ENCODE data around the gene MYO5A. TPM values are rescaled to one million over a fixed set of nuclear protein-coding genes. Genes with fewer than 3 reads are reported as not detected.
"Not testable (repeated sequence)": the region's sequence is repeated elsewhere in the genome, so short reads cannot be mapped to it uniquely, and the experiment has no call there.

MYO5A gene
- total and polyA plus RNA-seq, 2 donors (not counting 3 experiments of a cell fraction or from before 2014, with no cell fraction given) = 31.9 to 91.9 TPM

GRCh38 chr15:52462806-52463360 is 65.8 kb downstream of the MYO5A start:
- no peaks in the 10 kb centered on the region for H3K9me1 ChIP-seq (replicated peaks; ENCODE audit: control insufficient read depth, extremely low read depth, insufficient read depth, low read length)
- TF ChIP-seq MAX (IDR thresholded peaks at IDR 0.05; ENCODE audit: insufficient read depth, insufficient read length) (no peak), EZH2 (IDR thresholded peaks at IDR 0.05; ENCODE audit: borderline replicate concordance, low read depth, low read length, severe bottlenecking) (no peak), POLR2AphosphoS5 (IDR thresholded peaks at IDR 0.05; ENCODE audit: insufficient read depth, low read depth, low read length) (no peak)
- ChIA-PET CTCF (interaction anchor here (0.9 to 2.4 kb wide), 21 partner anchors 9 to 206 kb away, joined by 3 to 8 read pairs (median 5); partner anchors contain the start of genes ARPP19 and MYO5A), POLR2A (interaction anchor here (0.6 kb wide), 1 partner anchor 42 kb away, joined by 3 read pairs; no protein-coding TSS in a partner anchor)
- H3K27me3 ChIP-seq (ENCODE audit: control insufficient read depth in 2 of 2, insufficient read depth in 2 of 2, low read length in 2 of 2) = no peaks in the 10 kb centered on the region
- H4K20me1 ChIP-seq (replicated peaks; ENCODE audit: control insufficient read depth, extremely low read depth, insufficient read depth, low read length) = no peaks in the 10 kb centered on the region
- no peak for FAIRE-seq
- no peak overlapping the region for H2AFZ ChIP-seq (ENCODE audit: low read depth, low read length)
- peaks cover 31% of the 10 kb centered on the region for H3K4me1 ChIP-seq (ENCODE audit: control insufficient read depth, extremely low read depth, insufficient read depth, low read length)
- intact Hi-C loops (cut with micrococcal nuclease) = loop anchor here (1.0 to 10.0 kb wide), 3 partner anchors 131 to 272 kb away; no protein-coding TSS in a partner anchor
- DNase-seq (ENCODE audit: low read depth, low spot score) = no peak
- peak overlapping the region; percentile 54 for H3K4me2 ChIP-seq (ENCODE audit: insufficient read depth, low read length)
- no peaks in the 10 kb centered on the region for H3K9me3 ChIP-seq (replicated peaks; ENCODE audit: control insufficient read depth, insufficient read depth, low read length)
- H3K79me2 ChIP-seq (ENCODE audit: control insufficient read depth, insufficient read depth, low read length) = peaks cover 72% of the 10 kb centered on the region
- no peak overlapping the region for H3K4me3 ChIP-seq (replicated peaks in 1 of 3; ENCODE audit: insufficient read depth in 1 of 3, low read depth in 1 of 3, low read length in 3 of 3)
- H3K36me3 ChIP-seq (ENCODE audit: control insufficient read depth in 2 of 2, extremely low read depth in 1 of 2, insufficient read depth in 2 of 2, low read length in 2 of 2) = no peaks in the 10 kb centered on the region
- no TSS peak for BruUV-seq (replicated peaks)
- no peak overlapping the region for H3K9ac ChIP-seq (replicated peaks; ENCODE audit: extremely low read depth, insufficient read depth, low read length)
- dilution Hi-C loops (cut with MboI; ENCODE audit: extremely low pct_ligation_motif_present, low sequenced_read_pairs) = no loop called here
- no peak overlapping the region for H3K27ac ChIP-seq (ENCODE audit: insufficient read depth, low read depth, low read length)

GRCh38 chr15:52459701-52460100 is 69.0 kb downstream of the MYO5A start:
- H2AFZ ChIP-seq (ENCODE audit: low read depth, low read length); H3K27me3 ChIP-seq (ENCODE audit: control insufficient read depth in 2 of 2, insufficient read depth in 2 of 2, low read length in 2 of 2); CTCF ChIA-PET; H3K27ac ChIP-seq (ENCODE audit: insufficient read depth, low read depth, low read length); BruUV-seq (replicated peaks); H3K4me2 ChIP-seq (ENCODE audit: insufficient read depth, low read length); POLR2A ChIA-PET; H3K9ac ChIP-seq (replicated peaks; ENCODE audit: extremely low read depth, insufficient read depth, low read length); dilution Hi-C loops (cut with MboI; ENCODE audit: extremely low pct_ligation_motif_present, low sequenced_read_pairs); H3K9me1 ChIP-seq (replicated peaks; ENCODE audit: control insufficient read depth, extremely low read depth, insufficient read depth, low read length); DNase-seq (ENCODE audit: low read depth, low spot score); H4K20me1 ChIP-seq (replicated peaks; ENCODE audit: control insufficient read depth, extremely low read depth, insufficient read depth, low read length); H3K36me3 ChIP-seq (ENCODE audit: control insufficient read depth in 2 of 2, extremely low read depth in 1 of 2, insufficient read depth in 2 of 2, low read length in 2 of 2); FAIRE-seq; H3K4me3 ChIP-seq (replicated peaks in 1 of 3; ENCODE audit: insufficient read depth in 1 of 3, low read depth in 1 of 3, low read length in 3 of 3); H3K9me3 ChIP-seq (replicated peaks; ENCODE audit: control insufficient read depth, insufficient read depth, low read length): not testable (repeated sequence)
- Histone ChIP-seq H3K4me1 (ENCODE audit: control insufficient read depth, extremely low read depth, insufficient read depth, low read length) (peaks cover 26% of the 10 kb centered on the region), H3K79me2 (ENCODE audit: control insufficient read depth, insufficient read depth, low read length) (peaks cover 75% of the 10 kb centered on the region)
- intact Hi-C loops (cut with micrococcal nuclease) = loop anchor here (5.0 to 10.0 kb wide), 2 partner anchors 127 to 275 kb away; no protein-coding TSS in a partner anchor

- dilution Hi-C loops (cut with MboI; ENCODE audit: extremely low pct_ligation_motif_present, low sequenced_read_pairs) = not testable (repeated sequence)
Measured at GRCh38 chr15:52459265-52459664, 69.4 kb downstream of the MYO5A start.

More at GRCh38 chr15:52459265-52459664, 69.4 kb downstream of the MYO5A start:
- H3K9ac ChIP-seq (replicated peaks; ENCODE audit: extremely low read depth, insufficient read depth, low read length); H3K27me3 ChIP-seq (ENCODE audit: control insufficient read depth in 2 of 2, insufficient read depth in 2 of 2, low read length in 2 of 2); H3K36me3 ChIP-seq (ENCODE audit: control insufficient read depth in 2 of 2, extremely low read depth in 1 of 2, insufficient read depth in 2 of 2, low read length in 2 of 2); H3K9me3 ChIP-seq (replicated peaks; ENCODE audit: control insufficient read depth, insufficient read depth, low read length); H3K9me1 ChIP-seq (replicated peaks; ENCODE audit: control insufficient read depth, extremely low read depth, insufficient read depth, low read length); H3K27ac ChIP-seq (ENCODE audit: insufficient read depth, low read depth, low read length); intact Hi-C loops (cut with micrococcal nuclease); H3K4me3 ChIP-seq (replicated peaks in 1 of 3; ENCODE audit: insufficient read depth in 1 of 3, low read depth in 1 of 3, low read length in 3 of 3); POLR2A ChIA-PET; BruUV-seq (replicated peaks); FAIRE-seq; H3K4me2 ChIP-seq (ENCODE audit: insufficient read depth, low read length); DNase-seq (ENCODE audit: low read depth, low spot score); H4K20me1 ChIP-seq (replicated peaks; ENCODE audit: control insufficient read depth, extremely low read depth, insufficient read depth, low read length); H2AFZ ChIP-seq (ENCODE audit: low read depth, low read length): not testable (repeated sequence)
- Histone ChIP-seq H3K79me2 (ENCODE audit: control insufficient read depth, insufficient read depth, low read length) (peaks cover 77% of the 10 kb centered on the region), H3K4me1 (ENCODE audit: control insufficient read depth, extremely low read depth, insufficient read depth, low read length) (peaks cover 22% of the 10 kb centered on the region)
- CTCF ChIA-PET = interaction anchor here (0.7 kb wide), 1 partner anchor 8 kb away, joined by 3 read pairs; no protein-coding TSS in a partner anchor

Data from endothelial cell of umbilical vein (primary cell).